Measurements from ENCODE around the gene NKIRAS2.
"Not testable (repeated sequence)": the region's sequence is repeated elsewhere in the genome, so short reads cannot be mapped to it uniquely, and the experiment has no call there.

Gene NKIRAS2

GRCh38 chr17:42016941-42017865 lies 2.7 kb upstream of the NKIRAS2 start, which contains the start of gene DNAJC7:
Gene DNAJC7, minus strand, starts transcription at chr17:42017439. Its CDS starts 23 bp downstream, at chr17:42017416.
- Histone ChIP-seq H3K36me3 (ENCODE audit: control insufficient read depth, insufficient read depth, low read length) (peaks cover 14% of the 10 kb centered on the region), H3K4me3 (ENCODE audit: low read depth, low read length) (peak within 1 kb of the TSS; percentile 82), H3K27ac (ENCODE audit: low read depth, low read length) (peak within 1 kb of the TSS; percentile 97), H3K9me3 (ENCODE audit: control insufficient read depth, insufficient read depth, low read length) (no peaks in the 10 kb centered on the region), H3K27me3 (ENCODE audit: control insufficient read depth, insufficient read depth, low read length) (no peaks in the 10 kb centered on the region), H3K4me1 (ENCODE audit: control insufficient read depth, insufficient read depth, low read length) (peaks cover 25% of the 10 kb centered on the region), H3K9ac (ENCODE audit: low read depth, low read length) (peak within 1 kb of the TSS; percentile 97)

GRCh38 chr17:42017866-42018200 lies 2.1 kb upstream of the NKIRAS2 start:
- no peaks in the 10 kb centered on the region for H3K9me3 ChIP-seq (ENCODE audit: control insufficient read depth, insufficient read depth, low read length)
- peaks cover 20% of the 10 kb centered on the region for H3K36me3 ChIP-seq (ENCODE audit: control insufficient read depth, insufficient read depth, low read length)
- H3K4me1 ChIP-seq (ENCODE audit: control insufficient read depth, insufficient read depth, low read length) = peaks cover 20% of the 10 kb centered on the region
- H3K27ac ChIP-seq (ENCODE audit: low read depth, low read length) = peak overlapping the region; percentile 97
- H3K27me3 ChIP-seq (ENCODE audit: control insufficient read depth, insufficient read depth, low read length) = no peaks in the 10 kb centered on the region
- peak overlapping the region; percentile 97 for H3K9ac ChIP-seq (ENCODE audit: low read depth, low read length)
- peak overlapping the region; percentile 82 for H3K4me3 ChIP-seq (ENCODE audit: low read depth, low read length)

- H3K4me3 ChIP-seq (ENCODE audit: low read depth, low read length) = peak overlapping the region; percentile 82
- H3K36me3 ChIP-seq (ENCODE audit: control insufficient read depth, insufficient read depth, low read length) = peaks cover 25% of the 10 kb centered on the region
- peak overlapping the region; percentile 97 for H3K27ac ChIP-seq (ENCODE audit: low read depth, low read length)
- no peak overlapping the region for H3K9ac ChIP-seq (ENCODE audit: low read depth, low read length)
- peaks cover 15% of the 10 kb centered on the region for H3K4me1 ChIP-seq (ENCODE audit: control insufficient read depth, insufficient read depth, low read length)
- no peaks in the 10 kb centered on the region for H3K9me3 ChIP-seq (ENCODE audit: control insufficient read depth, insufficient read depth, low read length)
- H3K27me3 ChIP-seq (ENCODE audit: control insufficient read depth, insufficient read depth, low read length) = no peaks in the 10 kb centered on the region
Observed at GRCh38 chr17:42018339-42018738, 1.6 kb upstream of the NKIRAS2 start.

GRCh38 chr17:42018988-42019387 lies 902 bp upstream of the NKIRAS2 start:
- Histone ChIP-seq H3K9ac (ENCODE audit: low read depth, low read length) (no peak overlapping the region), H3K4me3 (ENCODE audit: low read depth, low read length) (no peak overlapping the region), H3K36me3 (ENCODE audit: control insufficient read depth, insufficient read depth, low read length) (peaks cover 32% of the 10 kb centered on the region), H3K27ac (ENCODE audit: low read depth, low read length) (no peak overlapping the region), H3K27me3 (ENCODE audit: control insufficient read depth, insufficient read depth, low read length) (no peaks in the 10 kb centered on the region), H3K9me3 (ENCODE audit: control insufficient read depth, insufficient read depth, low read length) (no peaks in the 10 kb centered on the region), H3K4me1 (ENCODE audit: control insufficient read depth, insufficient read depth, low read length) (peaks cover 11% of the 10 kb centered on the region)

- peak overlapping the region; percentile 90; the same call in 1 of the 2 replicates for H3K4me3 ChIP-seq (ENCODE audit: low read depth, low read length)
- H3K36me3 ChIP-seq (ENCODE audit: control insufficient read depth, insufficient read depth, low read length) = peaks cover 31% of the 10 kb centered on the region
- not testable (repeated sequence) for H3K9ac ChIP-seq (ENCODE audit: low read depth, low read length); H3K9me3 ChIP-seq (ENCODE audit: control insufficient read depth, insufficient read depth, low read length); H3K27ac ChIP-seq (ENCODE audit: low read depth, low read length); H3K4me1 ChIP-seq (ENCODE audit: control insufficient read depth, insufficient read depth, low read length); H3K27me3 ChIP-seq (ENCODE audit: control insufficient read depth, insufficient read depth, low read length)
Observed at GRCh38 chr17:42020845-42021244, 955 bp downstream of the NKIRAS2 start.

GRCh38 chr17:42023524-42024349 lies 3.8 kb downstream of the NKIRAS2 start:
- H3K27ac ChIP-seq (ENCODE audit: low read depth, low read length) = peak overlapping the region; percentile 48

GRCh38 chr17:42025191-42025579 lies 5.3 kb downstream of the NKIRAS2 start:
- H3K9ac ChIP-seq (ENCODE audit: low read depth, low read length) = no peak overlapping the region
- H3K4me1 ChIP-seq (ENCODE audit: control insufficient read depth, insufficient read depth, low read length) = peaks cover 9% of the 10 kb centered on the region; the same call in 1 of the 2 replicates
- no peaks in the 10 kb centered on the region for H3K27me3 ChIP-seq (ENCODE audit: control insufficient read depth, insufficient read depth, low read length)
- no peak overlapping the region for H3K27ac ChIP-seq (ENCODE audit: low read depth, low read length)
- H3K4me3 ChIP-seq (ENCODE audit: low read depth, low read length) = no peak overlapping the region
- H3K9me3 ChIP-seq (ENCODE audit: control insufficient read depth, insufficient read depth, low read length) = no peaks in the 10 kb centered on the region
- peaks cover 31% of the 10 kb centered on the region for H3K36me3 ChIP-seq (ENCODE audit: control insufficient read depth, insufficient read depth, low read length)

More at GRCh38 chr17:42023524-42024349, 3.8 kb downstream of the NKIRAS2 start:
- Histone ChIP-seq H3K4me1 (ENCODE audit: control insufficient read depth, insufficient read depth, low read length) (peaks cover 9% of the 10 kb centered on the region; the same call in 1 of the 2 replicates), H3K27me3 (ENCODE audit: control insufficient read depth, insufficient read depth, low read length) (no peaks in the 10 kb centered on the region), H3K36me3 (ENCODE audit: control insufficient read depth, insufficient read depth, low read length) (peaks cover 31% of the 10 kb centered on the region), H3K9ac (ENCODE audit: low read depth, low read length) (no peak overlapping the region), H3K4me3 (ENCODE audit: low read depth, low read length) (no peak overlapping the region), H3K9me3 (ENCODE audit: control insufficient read depth, insufficient read depth, low read length) (no peaks in the 10 kb centered on the region)

- peaks cover 9% of the 10 kb centered on the region; the same call in 1 of the 2 replicates for H3K4me1 ChIP-seq (ENCODE audit: control insufficient read depth, insufficient read depth, low read length)
- no peak overlapping the region for H3K9ac ChIP-seq (ENCODE audit: low read depth, low read length)
- H3K27me3 ChIP-seq (ENCODE audit: control insufficient read depth, insufficient read depth, low read length) = no peaks in the 10 kb centered on the region
- H3K9me3 ChIP-seq (ENCODE audit: control insufficient read depth, insufficient read depth, low read length) = no peaks in the 10 kb centered on the region
- H3K36me3 ChIP-seq (ENCODE audit: control insufficient read depth, insufficient read depth, low read length) = peaks cover 31% of the 10 kb centered on the region
- no peak overlapping the region for H3K4me3 ChIP-seq (ENCODE audit: low read depth, low read length)
- H3K27ac ChIP-seq (ENCODE audit: low read depth, low read length) = no peak overlapping the region
Observed at GRCh38 chr17:42025936-42026335, 6.0 kb downstream of the NKIRAS2 start.

GRCh38 chr17:42026857-42027589 lies 7.1 kb downstream of the NKIRAS2 start:
- no peak overlapping the region for H3K9ac ChIP-seq (ENCODE audit: low read depth, low read length)
- no peak overlapping the region for H3K27ac ChIP-seq (ENCODE audit: low read depth, low read length)
- no peaks in the 10 kb centered on the region for H3K27me3 ChIP-seq (ENCODE audit: control insufficient read depth, insufficient read depth, low read length)
- no peak overlapping the region for H3K4me3 ChIP-seq (ENCODE audit: low read depth, low read length)
- peaks cover 24% of the 10 kb centered on the region for H3K36me3 ChIP-seq (ENCODE audit: control insufficient read depth, insufficient read depth, low read length)
- H3K4me1 ChIP-seq (ENCODE audit: control insufficient read depth, insufficient read depth, low read length) = peaks cover 9% of the 10 kb centered on the region; the same call in 1 of the 2 replicates
- H3K9me3 ChIP-seq (ENCODE audit: control insufficient read depth, insufficient read depth, low read length) = no peaks in the 10 kb centered on the region

GRCh38 chr17:42027590-42027889 lies 7.7 kb downstream of the NKIRAS2 start:
- Histone ChIP-seq H3K36me3 (ENCODE audit: control insufficient read depth, insufficient read depth, low read length) (peaks cover 19% of the 10 kb centered on the region), H3K4me1 (ENCODE audit: control insufficient read depth, insufficient read depth, low read length) (peaks cover 9% of the 10 kb centered on the region; the same call in 1 of the 2 replicates), H3K27ac (ENCODE audit: low read depth, low read length) (no peak overlapping the region), H3K9me3 (ENCODE audit: control insufficient read depth, insufficient read depth, low read length) (no peaks in the 10 kb centered on the region), H3K9ac (ENCODE audit: low read depth, low read length) (no peak overlapping the region), H3K27me3 (ENCODE audit: control insufficient read depth, insufficient read depth, low read length) (no peaks in the 10 kb centered on the region), H3K4me3 (ENCODE audit: low read depth, low read length) (no peak overlapping the region)

Measured in HUES48 (cell line).